Stimulated activated CD4-positive, alpha-beta T cell treated with anti-CD3 and anti-CD28 coated beads, Interleukin-1b, Interleukin-23, amount 100 ng/mL, for 48 hours (primary cell): Measurements from ENCODE around the gene KIF2A.
A peak's percentile ranks its signal among the peaks of the same experiment; 100 is the strongest.

Experiments
- DNase-seq: peaks from one replicate; pipeline ENCODE4 v3.0.0-alpha.2; 2020

The KIF2A gene

GRCh38 chr5:62386824-62387223, 80.8 kb downstream of the KIF2A start:
- no peak for DNase-seq

GRCh38 chr5:62395210-62395950, 89.4 kb downstream of the KIF2A start:
- DNase-seq = no peak

DNA sequence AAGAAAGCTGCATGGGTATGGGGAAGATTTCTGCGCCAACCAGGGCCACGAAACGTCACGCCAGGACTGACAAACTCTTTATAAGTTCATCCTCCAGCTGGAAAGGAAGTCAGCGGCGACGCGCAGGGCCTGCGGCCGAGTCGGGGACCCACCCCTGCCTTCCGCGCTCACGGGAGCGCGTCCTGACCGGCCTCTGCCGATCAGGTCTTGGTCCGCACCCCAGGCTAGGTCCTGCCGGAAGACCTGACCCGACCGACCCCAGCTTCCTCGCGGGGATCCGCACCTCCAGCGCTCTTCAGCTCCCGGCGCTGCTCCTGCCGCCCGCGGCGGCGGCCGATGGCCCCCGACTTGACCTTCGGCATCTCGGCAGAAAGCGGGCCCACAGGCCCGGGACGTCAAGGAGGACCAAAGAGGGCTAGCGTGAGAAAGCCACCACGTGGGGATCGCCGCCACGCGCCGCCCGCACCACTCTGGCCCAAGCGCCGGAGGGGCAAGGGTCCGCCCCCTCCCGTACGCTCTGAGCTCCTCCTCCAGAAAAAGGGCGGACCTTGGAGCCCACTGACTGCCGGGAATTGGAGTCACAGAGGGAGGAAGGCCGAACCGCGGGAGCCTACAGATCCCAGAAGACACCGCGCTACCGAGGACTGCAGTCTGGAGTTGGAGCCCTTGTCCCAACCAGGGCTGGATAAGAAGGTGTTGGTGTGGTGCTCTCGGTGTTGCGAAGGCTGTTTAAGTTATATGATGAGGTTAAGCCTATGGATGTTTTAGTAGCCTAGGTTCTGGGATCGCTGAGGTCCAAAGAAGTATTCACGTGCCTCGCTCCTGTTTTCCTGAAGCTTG, 97.6 kb downstream of the KIF2A start, which contains the start of gene DIMT1:
TSS of gene DIMT1 (minus strand) at position 495 of the 840 bp plus-strand sequence. CDS start at position 362, 133 bp downstream.
- DNase-seq = peak; percentile 96

DNA sequence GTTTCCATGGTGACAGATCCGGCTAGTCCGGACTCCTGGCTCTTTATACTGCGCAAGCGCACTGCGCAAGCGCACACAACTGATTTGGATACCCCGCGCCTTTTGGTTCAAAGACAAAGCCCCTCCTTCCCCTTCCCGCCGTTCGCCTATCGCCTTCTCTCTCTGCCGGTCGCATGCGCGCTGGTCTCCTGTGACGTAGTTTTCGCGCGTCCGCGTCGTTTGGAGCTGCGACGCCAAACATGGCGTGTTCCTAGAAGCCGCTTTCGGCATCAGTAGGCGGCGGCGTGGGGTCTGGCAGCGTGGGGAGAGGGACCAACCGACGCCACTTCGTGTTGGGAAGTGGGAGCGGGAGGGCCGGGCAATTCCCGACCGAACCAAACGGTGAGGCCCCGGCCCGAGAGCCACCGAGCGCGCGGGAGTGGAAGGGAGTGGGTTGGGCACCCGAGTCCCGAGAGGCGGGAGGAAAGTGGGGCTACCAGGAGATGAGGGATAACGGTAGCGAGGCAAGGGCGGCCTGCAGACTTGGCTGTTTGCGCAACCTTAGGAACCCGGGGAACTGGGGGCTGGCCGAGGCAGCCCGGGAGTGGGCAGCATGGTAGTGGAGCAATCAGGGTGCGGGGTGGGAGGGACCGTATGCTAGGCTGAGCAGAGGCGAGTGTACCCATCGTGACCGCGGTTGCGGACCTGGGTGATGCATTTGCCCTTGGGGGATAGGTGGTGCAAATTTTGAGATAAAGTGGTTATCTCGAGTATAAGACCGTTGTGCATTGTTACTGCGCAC, 106.7 kb downstream of the KIF2A start, which contains the start of gene IPO11:
TSS of gene IPO11 (plus strand) at position 215 of the 781 bp plus-strand sequence. CDS start 24,517 bp downstream, outside the sequence.
- peak; percentile 99 for DNase-seq

DNA sequence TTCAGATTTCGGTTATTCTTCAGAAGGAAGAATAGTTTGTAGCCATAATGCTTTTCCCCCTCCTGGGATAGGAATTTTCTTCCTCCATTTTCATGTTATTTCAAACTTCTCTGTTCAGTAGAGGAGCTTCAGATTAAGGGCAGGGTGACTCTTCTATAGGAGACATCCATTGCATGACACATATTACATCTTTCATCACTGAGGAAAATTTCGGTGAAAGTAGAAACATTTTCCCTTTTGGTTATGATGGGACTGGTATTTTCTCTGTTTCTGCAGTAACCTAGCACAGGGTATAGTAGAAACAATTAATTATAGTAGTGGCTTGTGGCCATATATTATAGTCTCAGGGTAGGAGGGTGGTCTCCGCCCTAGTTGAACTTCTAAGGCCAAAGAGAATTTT, 107.7 kb downstream of the KIF2A start:
- DNase-seq = no peak

- DNase-seq = no peak
These were observed 112.6 kb downstream of the KIF2A start for GRCh38 chr5:62418462-62419076.

GRCh38 chr5:62419609-62420008, 113.6 kb downstream of the KIF2A start:
- DNase-seq = no peak

DNA sequence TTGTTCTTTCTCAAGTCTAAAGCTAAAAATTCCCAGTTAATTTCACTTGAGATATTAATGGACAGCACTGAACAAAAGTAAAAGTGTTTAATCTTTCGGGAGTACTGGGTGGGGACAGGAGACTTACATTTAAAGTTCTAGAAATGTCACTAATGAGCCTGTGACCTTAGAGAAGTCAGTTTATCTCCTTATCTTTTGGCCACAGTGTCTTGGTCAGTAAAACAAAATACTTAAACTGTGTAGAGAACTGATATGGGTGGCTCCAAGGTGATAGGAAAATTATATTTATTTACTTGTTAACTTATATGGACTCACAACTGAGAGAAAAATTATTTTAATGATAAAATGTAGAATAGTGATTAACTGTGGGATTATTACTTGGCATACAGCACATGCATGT, 115.4 kb downstream of the KIF2A start:
- no peak for DNase-seq

GRCh38 chr5:62424763-62425162, 118.8 kb downstream of the KIF2A start:
- DNase-seq = no peak

- no peak for DNase-seq
These were observed 126.0 kb downstream of the KIF2A start for GRCh38 chr5:62431735-62432620.

DNA sequence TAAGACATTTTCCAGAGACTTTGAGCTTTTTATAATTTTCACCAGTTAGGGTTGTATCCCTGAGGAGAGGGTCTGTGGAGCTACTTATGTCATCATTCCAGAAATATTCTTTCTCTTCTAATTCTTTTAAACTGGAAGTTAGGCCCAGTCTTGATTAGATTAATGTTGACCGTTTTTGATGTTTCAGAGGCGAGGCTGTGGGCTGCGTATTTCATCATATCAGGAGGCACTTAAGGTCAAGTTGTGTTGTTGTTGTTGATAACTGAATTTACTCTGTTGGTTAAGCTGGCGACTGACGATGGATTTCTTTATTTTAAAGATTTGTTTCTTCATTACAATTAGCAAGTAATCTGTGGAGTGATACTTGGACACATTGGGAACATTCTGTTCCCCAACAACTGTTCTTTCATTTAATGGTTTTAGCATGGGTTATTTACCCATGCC, 126.6 kb downstream of the KIF2A start:
- DNase-seq = no peak
